Hepatocyte (in vitro differentiated cells): ENCODE results near the gene RGP1.

Source experiments
- EZH2 ChIP-seq: fragments of 200-600 bp; sonication (generic); IDR thresholded peaks from 2 replicates; pipeline ENCODE4 v1.6.1; 2016; ENCODE audit warnings: antibody characterized with exemption, mild to moderate bottlenecking, borderline replicate concordance
- EZH2phosphoT487 ChIP-seq: fragments of 200-600 bp; sonication (generic); IDR thresholded peaks from one replicate; pipeline ENCODE4 v1.6.1; 2018; ENCODE audit warnings: antibody characterized with exemption, mild to moderate bottlenecking, low read depth, moderate library complexity; ENCODE audit not compliant: unreplicated experiment, severe bottlenecking
- TF ChIP-seq, protein P1 (sequence below): fragments of 200-600 bp; sonication (generic); IDR thresholded peaks from 2 replicates; pipeline ENCODE4 v1.5.1; 2016; ENCODE audit warnings: antibody characterized with exemption, mild to moderate bottlenecking; ENCODE audit not compliant: poor library complexity

DNA sequence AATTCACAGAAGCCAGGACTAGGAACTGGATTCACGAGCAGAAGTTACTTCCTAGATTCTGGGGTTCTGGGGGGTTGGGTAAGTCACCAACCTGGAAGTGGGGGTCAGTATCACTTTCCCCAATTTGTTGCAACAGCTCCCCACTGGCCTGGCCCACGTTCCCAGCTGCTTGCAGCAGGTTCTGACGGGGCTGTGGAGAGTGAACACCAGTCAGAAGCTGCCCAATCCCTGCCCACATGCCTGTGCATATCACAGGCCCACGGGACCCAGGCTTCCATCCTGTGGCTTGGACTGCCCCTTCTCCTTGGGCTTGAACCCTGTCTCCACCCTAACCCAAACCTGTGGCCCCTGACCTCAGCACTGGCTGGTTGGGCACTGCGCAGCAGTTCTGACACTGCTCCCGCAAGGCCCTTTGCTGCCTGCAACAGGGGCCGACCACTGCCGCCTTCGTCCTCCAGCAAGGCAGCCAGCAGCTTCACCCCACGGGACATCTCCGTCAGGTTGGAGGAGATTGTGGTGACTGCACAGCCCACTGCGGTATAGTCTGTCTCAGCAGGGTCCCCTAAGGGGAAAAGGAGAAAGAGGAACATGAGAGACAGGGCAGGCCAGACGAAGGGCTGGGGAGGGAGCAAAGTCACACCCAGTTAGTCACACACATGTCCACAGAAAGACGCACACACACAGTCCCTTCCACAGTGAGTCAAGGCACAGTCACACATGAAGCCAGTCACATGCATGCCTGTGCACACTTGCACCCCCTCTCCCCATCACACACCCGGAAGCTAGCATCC, 30.2 kb upstream of the RGP1 start:
- TF ChIP-seq, protein P1, sequence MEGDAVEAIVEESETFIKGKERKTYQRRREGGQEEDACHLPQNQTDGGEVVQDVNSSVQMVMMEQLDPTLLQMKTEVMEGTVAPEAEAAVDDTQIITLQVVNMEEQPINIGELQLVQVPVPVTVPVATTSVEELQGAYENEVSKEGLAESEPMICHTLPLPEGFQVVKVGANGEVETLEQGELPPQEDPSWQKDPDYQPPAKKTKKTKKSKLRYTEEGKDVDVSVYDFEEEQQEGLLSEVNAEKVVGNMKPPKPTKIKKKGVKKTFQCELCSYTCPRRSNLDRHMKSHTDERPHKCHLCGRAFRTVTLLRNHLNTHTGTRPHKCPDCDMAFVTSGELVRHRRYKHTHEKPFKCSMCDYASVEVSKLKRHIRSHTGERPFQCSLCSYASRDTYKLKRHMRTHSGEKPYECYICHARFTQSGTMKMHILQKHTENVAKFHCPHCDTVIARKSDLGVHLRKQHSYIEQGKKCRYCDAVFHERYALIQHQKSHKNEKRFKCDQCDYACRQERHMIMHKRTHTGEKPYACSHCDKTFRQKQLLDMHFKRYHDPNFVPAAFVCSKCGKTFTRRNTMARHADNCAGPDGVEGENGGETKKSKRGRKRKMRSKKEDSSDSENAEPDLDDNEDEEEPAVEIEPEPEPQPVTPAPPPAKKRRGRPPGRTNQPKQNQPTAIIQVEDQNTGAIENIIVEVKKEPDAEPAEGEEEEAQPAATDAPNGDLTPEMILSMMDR = no peak
- TF ChIP-seq EZH2phosphoT487 = no peak
- TF ChIP-seq EZH2 = no peak
